HepG2 (cell line): ENCODE measurements around the gene NOXO1. TPM values are rescaled to one million over a fixed set of nuclear protein-coding genes. Genes with fewer than 3 reads are reported as not detected.

Experiments
- AHR ChIP-seq: IDR thresholded peaks from 2 replicates; pipeline ENCODE4 v1.6.1; 2018; ENCODE audit warnings: missing genetic modification reagents, missing compliant biosample characterization
- AKAP8 ChIP-seq: sonication (generic); formaldehyde crosslinking; IDR thresholded peaks from 2 replicates; pipeline ENCODE4 v1.5.1; 2020; ENCODE audit warnings: mild to moderate bottlenecking, missing genetic modification reagents
- ATF1 ChIP-seq: IDR thresholded peaks from 2 replicates; pipeline ENCODE4 v1.6.1; 2016; ENCODE audit warnings: mild to moderate bottlenecking, control low read depth
- GATA4 ChIP-seq: sonication (generic); IDR thresholded peaks from 2 replicates; pipeline ENCODE4 v1.6.1; 2016; ENCODE audit warnings: antibody characterized with exemption, low read depth, borderline replicate concordance
- HBP1 ChIP-seq: IDR thresholded peaks from 2 replicates; pipeline ENCODE4 v1.6.1; 2016; ENCODE audit warnings: low read depth, control low read depth
- KAT7 ChIP-seq: IDR thresholded peaks from 2 replicates; pipeline ENCODE4 v1.6.1; 2018; ENCODE audit warnings: borderline replicate concordance, missing compliant biosample characterization
- KAT8 ChIP-seq: IDR thresholded peaks from 2 replicates; pipeline ENCODE4 v1.6.1; 2016; ENCODE audit warnings: missing genetic modification reagents, missing compliant biosample characterization
- KDM4B ChIP-seq: sonication (generic); formaldehyde crosslinking; IDR thresholded peaks from 2 replicates; pipeline ENCODE4 v1.4.0; 2020; ENCODE audit warnings: missing genetic modification reagents
- PHB2 ChIP-seq: fragments of 450-650 bp; IDR thresholded peaks from 2 replicates; pipeline ENCODE4 v1.6.1; 2018; ENCODE audit not compliant: partially characterized antibody
- RAD51 ChIP-seq: fragments of 450-650 bp; IDR thresholded peaks from 2 replicates; pipeline ENCODE4 v1.6.1; 2016; ENCODE audit warnings: borderline replicate concordance
- SETDB1 ChIP-seq: sonication (generic); formaldehyde crosslinking; IDR thresholded peaks from 2 replicates; pipeline ENCODE4 v1.5.1; 2020; ENCODE audit warnings: missing genetic modification reagents, mild to moderate bottlenecking, borderline replicate concordance
- TEAD2 ChIP-seq: sonication (generic); formaldehyde crosslinking; IDR thresholded peaks from 2 replicates; pipeline ENCODE4 v1.9.0; 2021; ENCODE audit warnings: missing genetic modification reagents
- THRA ChIP-seq: sonication (generic); formaldehyde crosslinking; IDR thresholded peaks from 2 replicates; pipeline ENCODE4 v1.4.0; 2020; ENCODE audit warnings: missing genetic modification reagents, borderline replicate concordance
- ZBTB42 ChIP-seq: sonication (generic); formaldehyde crosslinking; IDR thresholded peaks from 2 replicates; pipeline ENCODE4 v1.5.0; 2020; ENCODE audit warnings: mild to moderate bottlenecking, missing genetic modification reagents
- ZFY ChIP-seq: sonication (generic); formaldehyde crosslinking; IDR thresholded peaks from 2 replicates; pipeline ENCODE4 v1.4.0; 2020; ENCODE audit warnings: missing genetic modification reagents
- ZNF205 ChIP-seq: IDR thresholded peaks from 2 replicates; pipeline ENCODE4 v1.6.1; 2018; ENCODE audit warnings: missing biosample characterization, missing genetic modification reagents
- ZNF230 ChIP-seq: sonication (generic); formaldehyde crosslinking; IDR thresholded peaks from 2 replicates; pipeline ENCODE4 v1.4.0; 2020; ENCODE audit warnings: mild to moderate bottlenecking, missing genetic modification reagents
- ZNF460 ChIP-seq: sonication (generic); formaldehyde crosslinking; IDR thresholded peaks from 2 replicates; pipeline ENCODE4 v1.5.1; 2020; ENCODE audit warnings: missing genetic modification reagents, mild to moderate bottlenecking, borderline replicate concordance
- ZSCAN30 ChIP-seq: sonication (generic); formaldehyde crosslinking; IDR thresholded peaks from 2 replicates; pipeline ENCODE4 v1.5.0; 2020; ENCODE audit warnings: mild to moderate bottlenecking, missing genetic modification reagents
- polyA plus RNA-seq, 8 experiments: library from polyadenylated mRNA; depleted of rRNA in 3 of 8; stranded (reverse) in 7 of 8; unstranded in 1 of 8; fragments of >200 nt; fragmentation: Illumina TruSeq in 4 of 8; extraction: Trizol in 4 of 8; gene quantifications; 2 replicates each; pipeline versions ENCODE4 v1.2.1 to v1.2.3, GENCODE V29; 2011 to 2016; ENCODE audit warnings: low read depth in 4 of 8, missing spikeins in 1 of 8, mixed read lengths in 1 of 8; ENCODE audit not compliant: insufficient read depth in 1 of 8
- total RNA-seq, 5 experiments: library from RNA; depleted of rRNA; stranded (reverse); fragments of >200 nt; fragmentation: Illumina TruSeq; extraction: Trizol; gene quantifications; 2 replicates each; pipeline ENCODE4 v1.2.3, GENCODE V29; 2016; ENCODE audit warnings: low read depth in 1 of 5
- TF ChIP-seq, protein P1 (sequence below): sonication (generic); formaldehyde crosslinking; IDR thresholded peaks from 2 replicates; pipeline ENCODE4 v1.5.0; 2020; ENCODE audit warnings: mild to moderate bottlenecking, missing genetic modification reagents, moderate library complexity
- TF ChIP-seq, protein P2 (sequence below): IDR thresholded peaks from 2 replicates; pipeline ENCODE4 v1.6.1; 2018; ENCODE audit warnings: missing genetic modification reagents

NOXO1 gene
- total and polyA plus RNA-seq, 2 of the 13 experiments (the other 11 are each of a cell fraction or from before 2014, with no cell fraction given): 0.69 to 1.4 TPM

GRCh38 chr16:2023092-2024031 lies 42.1 kb upstream of the NOXO1 start (continued):
- TF ChIP-seq, protein P1, sequence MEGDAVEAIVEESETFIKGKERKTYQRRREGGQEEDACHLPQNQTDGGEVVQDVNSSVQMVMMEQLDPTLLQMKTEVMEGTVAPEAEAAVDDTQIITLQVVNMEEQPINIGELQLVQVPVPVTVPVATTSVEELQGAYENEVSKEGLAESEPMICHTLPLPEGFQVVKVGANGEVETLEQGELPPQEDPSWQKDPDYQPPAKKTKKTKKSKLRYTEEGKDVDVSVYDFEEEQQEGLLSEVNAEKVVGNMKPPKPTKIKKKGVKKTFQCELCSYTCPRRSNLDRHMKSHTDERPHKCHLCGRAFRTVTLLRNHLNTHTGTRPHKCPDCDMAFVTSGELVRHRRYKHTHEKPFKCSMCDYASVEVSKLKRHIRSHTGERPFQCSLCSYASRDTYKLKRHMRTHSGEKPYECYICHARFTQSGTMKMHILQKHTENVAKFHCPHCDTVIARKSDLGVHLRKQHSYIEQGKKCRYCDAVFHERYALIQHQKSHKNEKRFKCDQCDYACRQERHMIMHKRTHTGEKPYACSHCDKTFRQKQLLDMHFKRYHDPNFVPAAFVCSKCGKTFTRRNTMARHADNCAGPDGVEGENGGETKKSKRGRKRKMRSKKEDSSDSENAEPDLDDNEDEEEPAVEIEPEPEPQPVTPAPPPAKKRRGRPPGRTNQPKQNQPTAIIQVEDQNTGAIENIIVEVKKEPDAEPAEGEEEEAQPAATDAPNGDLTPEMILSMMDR: peak; percentile 99
- TF ChIP-seq PHB2: no peak
- peak; percentile 69; the same call in 1 of the 2 replicates for TF ChIP-seq KAT8 (CRISPR knock-in tag)
- no peak for TF ChIP-seq SETDB1 (CRISPR knock-in tag)
- no peak; the same call in 1 of the 2 replicates for TF ChIP-seq ZNF230 (CRISPR knock-in tag)
- TF ChIP-seq ZBTB42 (CRISPR knock-in tag): no peak
- TF ChIP-seq KDM4B (CRISPR knock-in tag): 0 out of 2 replicates have a peak, but pooled peaks have one; percentile 75
- peak; percentile 45; the same call in 1 of the 2 replicates for TF ChIP-seq THRA
- no peak for TF ChIP-seq KAT7 (CRISPR knock-in tag)
- TF ChIP-seq ZSCAN30 (CRISPR knock-in tag): no peak
- TF ChIP-seq TEAD2 (CRISPR knock-in tag): no peak
- TF ChIP-seq, protein P2, sequence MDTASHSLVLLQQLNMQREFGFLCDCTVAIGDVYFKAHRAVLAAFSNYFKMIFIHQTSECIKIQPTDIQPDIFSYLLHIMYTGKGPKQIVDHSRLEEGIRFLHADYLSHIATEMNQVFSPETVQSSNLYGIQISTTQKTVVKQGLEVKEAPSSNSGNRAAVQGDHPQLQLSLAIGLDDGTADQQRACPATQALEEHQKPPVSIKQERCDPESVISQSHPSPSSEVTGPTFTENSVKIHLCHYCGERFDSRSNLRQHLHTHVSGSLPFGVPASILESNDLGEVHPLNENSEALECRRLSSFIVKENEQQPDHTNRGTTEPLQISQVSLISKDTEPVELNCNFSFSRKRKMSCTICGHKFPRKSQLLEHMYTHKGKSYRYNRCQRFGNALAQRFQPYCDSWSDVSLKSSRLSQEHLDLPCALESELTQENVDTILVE (CRISPR knock-in tag): no peak
- no peak for TF ChIP-seq ATF1 (CRISPR knock-in tag)
- TF ChIP-seq GATA4: no peak
- TF ChIP-seq ZNF205 (CRISPR knock-in tag): no peak
- no peak for TF ChIP-seq AHR (CRISPR knock-in tag)
- TF ChIP-seq AKAP8 (CRISPR knock-in tag): peak; percentile 49; the same call in 1 of the 2 replicates
- no peak for TF ChIP-seq ZNF460 (CRISPR knock-in tag)
- no peak for TF ChIP-seq HBP1 (CRISPR knock-in tag)
- TF ChIP-seq RAD51: no peak
- TF ChIP-seq ZFY (CRISPR knock-in tag): peak; percentile 74
- TF ChIP-seq, all 625 proteins: peak for 186
